Astrocyte of the hippocampus (primary cell): Measurements from ENCODE around the gene FBXL12.
"Not testable (repeated sequence)": the region's sequence is repeated elsewhere in the genome, so short reads cannot be mapped to it uniquely, and the experiment has no call there.

Source experiments
- DNase-seq: peaks from one replicate; pipeline ENCODE4 v3.0.0; 2011; ENCODE audit warnings: low read depth, low spot score

The FBXL12 gene, protein sequence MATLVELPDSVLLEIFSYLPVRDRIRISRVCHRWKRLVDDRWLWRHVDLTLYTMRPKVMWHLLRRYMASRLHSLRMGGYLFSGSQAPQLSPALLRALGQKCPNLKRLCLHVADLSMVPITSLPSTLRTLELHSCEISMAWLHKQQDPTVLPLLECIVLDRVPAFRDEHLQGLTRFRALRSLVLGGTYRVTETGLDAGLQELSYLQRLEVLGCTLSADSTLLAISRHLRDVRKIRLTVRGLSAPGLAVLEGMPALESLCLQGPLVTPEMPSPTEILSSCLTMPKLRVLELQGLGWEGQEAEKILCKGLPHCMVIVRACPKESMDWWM

GRCh38 chr19:9818734-9819595, at the start of gene FBXL12:
Gene FBXL12, minus strand, starts transcription at chr19:9819079. Its CDS starts 266 bp downstream, at chr19:9818813.
- DNase-seq: peak; percentile 100

GRCh38 chr19:9865732-9866501, 47.0 kb upstream of the FBXL12 start:
- DNase-seq: no peak

DNA sequence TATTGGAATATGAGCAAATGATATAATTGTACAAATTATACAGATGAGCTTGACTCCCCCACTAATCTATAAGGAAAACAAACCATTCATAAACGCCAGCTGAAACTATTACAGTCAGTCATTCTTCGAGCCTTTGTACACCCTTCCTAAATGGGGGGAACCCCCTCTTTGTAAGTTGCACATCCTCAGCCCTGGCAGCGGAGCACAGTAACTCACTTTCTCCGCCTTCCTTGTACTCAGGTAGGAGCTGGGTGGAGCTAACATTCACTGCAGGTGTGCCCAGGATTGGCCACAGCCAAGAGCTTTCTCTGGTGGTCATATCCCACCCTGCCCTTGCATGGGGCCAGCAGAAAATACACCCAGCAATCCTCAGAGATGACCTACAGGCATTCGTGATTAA, 44.9 kb upstream of the FBXL12 start:
- DNase-seq: no peak

DNA sequence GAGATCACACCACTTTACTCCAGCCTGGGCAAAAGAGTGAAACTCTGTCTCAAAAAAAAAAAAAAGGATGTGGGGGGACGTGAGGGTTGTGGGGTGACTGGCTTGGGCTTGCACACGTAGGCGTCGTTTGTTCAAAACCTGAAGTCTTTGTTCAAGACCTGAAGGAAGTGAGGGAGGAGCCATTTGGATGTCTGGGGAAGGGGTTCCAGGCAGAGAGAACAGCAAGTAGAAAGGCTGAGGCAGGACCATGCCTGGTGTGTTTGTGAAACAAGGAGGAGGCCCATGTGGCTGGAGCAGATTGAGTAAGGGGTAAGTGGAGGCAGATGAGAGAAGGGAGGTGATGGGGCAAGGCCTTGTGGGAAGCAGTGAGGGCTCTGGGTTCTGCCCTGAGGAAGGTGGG, 44.1 kb upstream of the FBXL12 start:
- DNase-seq: no peak

DNA sequence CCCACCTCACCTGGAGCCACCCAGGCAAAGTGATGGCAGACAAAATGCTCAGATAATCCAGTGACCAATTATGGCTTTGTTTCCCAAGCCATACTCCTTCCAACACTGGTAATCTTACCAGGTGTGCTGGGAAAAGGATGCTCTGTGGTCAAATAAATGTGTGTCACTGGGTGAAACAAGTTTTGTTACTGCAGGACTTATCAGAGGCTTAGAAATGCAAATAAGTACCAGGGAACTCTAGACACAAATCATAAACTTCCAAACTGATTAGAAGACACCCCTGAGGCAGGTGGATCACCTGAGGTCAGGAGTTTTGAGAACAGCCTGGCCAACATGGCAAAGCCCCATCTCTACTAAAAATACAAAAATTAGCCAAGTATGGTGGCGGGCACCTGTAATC, 42.6 kb upstream of the FBXL12 start:
- no peak for DNase-seq

DNA sequence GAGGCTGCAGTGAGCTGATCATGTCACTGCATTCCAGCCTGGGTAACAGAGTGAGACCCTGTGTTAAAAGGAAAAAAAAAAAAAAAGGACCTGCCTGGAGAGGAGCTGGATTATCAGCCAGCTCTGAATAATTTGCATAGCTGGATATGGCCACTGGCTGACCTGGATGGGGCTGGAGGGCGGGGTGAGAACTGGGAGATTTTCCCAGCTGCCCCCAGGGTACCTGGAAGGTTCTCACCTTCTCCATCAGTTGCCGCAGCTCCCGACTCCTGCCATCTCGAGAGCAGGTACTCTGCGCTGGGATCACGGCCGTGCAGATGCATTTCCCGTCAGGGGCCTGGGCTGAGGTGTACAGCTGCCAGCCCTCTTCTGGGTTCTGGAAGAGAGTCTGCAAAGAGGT, 41.5 kb upstream of the FBXL12 start:
- DNase-seq: no peak

DNA sequence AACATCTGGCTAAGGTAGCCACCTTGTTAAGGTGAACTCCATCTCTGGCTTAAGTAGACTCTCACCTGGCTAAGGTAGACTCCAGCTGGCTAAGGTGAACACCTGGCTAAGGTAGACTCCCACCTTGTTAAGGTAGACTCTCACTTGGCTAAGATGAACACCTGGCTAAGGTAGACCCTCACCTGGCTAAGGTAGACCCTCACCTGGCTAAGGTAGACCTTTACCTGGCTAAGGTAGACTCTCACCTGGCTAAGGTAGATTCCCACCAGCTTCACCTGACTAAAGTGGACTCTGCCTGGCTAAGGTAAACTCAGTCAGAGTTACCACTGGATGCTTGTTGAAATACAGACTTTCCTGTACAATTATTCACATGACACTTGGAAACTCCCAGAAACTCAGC, 39.9 kb upstream of the FBXL12 start:
- DNase-seq: no peak

DNA sequence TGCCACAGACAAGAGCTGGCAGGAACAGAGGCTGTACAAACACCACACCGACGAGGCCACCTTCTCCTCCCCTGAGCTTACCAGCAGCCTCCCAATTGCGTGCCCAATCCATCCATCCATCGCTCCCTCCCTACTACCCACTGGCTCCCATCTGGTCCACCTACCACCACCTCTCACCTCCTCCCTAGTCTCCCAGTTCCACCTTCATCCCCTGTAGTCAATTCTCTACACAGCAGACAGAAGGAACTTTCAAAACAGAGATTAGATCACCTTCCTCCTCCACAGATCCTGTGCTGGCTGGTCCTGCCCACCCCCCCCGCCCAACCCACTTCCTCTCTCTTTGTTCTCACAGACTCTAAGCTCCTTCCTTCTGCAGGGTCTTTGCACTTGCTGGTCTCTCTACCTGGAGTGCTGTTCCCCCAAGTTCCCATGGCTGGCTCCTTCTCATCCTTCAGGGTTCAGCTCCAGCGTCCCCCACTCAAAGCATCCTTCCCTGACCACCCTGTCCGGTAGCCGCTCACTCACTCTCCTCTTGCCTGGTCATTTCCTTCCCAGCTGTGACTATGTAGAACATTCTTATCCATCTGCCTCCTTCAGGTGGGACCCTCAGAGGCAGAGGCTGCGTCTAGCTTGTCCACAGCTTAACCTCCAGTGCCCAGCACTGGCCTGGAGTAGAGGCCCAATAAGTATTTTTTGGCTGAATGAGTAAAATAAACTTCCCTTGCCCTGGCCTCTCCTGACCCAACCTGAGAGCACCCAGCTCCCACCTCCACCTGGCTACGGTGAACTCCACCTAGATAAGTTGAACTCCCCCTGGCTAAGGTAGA, 39.3 kb upstream of the FBXL12 start:
- DNase-seq: no peak

DNA sequence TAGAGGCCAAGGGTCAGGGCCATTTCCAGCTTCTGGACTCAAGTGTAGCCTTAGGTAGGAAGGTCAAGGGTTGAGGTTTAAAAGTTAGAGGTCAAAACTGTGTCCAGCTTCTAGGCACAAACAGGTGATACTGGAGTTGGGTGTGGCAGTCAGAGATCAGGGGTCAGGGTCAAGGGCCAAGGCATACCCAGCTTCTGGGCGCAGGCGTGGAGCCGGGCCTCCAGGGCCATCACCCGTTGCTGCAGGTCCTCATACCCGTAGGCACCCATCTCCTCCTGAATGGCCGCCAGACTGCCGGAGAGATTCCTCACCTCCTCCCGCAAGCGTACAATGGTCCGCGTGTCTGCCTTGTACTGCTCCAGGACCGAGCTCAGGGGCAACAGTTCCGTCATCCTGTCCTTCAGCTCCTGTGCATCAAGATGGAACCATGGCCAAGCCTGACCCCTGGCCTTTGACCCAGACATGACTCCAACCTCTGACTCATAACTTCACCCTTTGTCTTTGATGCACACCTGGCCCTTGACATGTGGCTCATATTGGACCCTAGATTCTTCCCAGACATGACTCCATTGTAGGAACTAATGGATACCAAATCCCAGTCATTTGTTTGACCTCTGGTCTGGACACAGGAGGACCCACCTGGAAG, 38.3 kb upstream of the FBXL12 start:
- DNase-seq: no peak

DNA sequence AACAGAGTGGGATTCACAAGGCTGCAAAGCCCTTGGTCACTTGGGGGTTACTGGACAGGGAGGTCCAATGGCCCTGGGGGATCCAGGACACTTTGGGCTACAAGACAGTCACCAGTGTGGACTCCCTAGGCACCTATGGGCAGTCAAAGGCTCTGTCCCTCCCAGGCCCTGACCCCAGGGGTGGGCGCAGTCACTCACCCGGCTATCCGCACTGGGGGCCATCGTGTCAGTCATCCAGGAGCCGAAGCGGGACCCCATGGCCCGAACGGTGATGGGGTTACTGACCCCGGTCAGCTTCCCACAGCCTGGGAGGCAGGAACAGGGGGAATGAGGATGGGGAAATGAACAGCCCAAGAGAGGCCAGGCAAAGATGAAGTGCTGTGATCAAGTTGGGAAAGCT, 37.7 kb upstream of the FBXL12 start:
- no peak for DNase-seq

GRCh38 chr19:9854282-9854846, 35.5 kb upstream of the FBXL12 start:
- DNase-seq: no peak

DNA sequence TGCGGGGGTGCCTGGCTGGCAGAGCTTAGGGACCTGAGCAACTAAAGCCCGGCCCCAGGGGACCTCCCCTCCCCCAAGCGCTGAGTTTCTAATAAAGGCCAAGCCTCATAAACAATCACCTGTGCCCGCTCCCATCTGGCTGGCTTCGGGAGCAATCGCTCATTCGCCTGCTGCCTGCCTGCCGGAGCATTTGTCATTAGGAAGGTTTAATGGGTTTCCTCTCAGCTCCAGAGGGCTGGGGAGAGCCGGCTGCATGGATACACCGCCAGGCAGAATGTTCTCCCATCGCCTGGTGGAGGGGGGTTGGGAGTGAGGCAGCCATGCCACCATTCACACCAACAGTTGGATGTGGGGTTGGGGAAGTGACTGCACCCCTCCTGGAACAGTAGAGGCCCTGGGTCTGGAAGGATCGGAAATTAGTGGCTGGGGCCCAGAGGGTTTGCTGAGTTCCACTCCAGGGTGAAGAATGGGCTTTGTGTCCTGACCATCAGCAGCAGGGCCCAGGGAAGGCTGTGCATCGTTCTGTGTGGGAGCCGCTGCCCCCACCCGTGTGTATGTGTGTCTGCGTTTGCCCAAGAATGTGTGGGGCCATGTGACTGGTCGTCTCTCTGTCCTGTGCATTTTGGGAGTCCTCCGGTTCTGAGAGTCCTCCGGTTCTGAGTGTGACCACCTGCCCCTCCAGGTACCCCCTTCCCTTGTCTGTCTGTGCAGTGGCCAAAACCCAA, 31.5 kb upstream of the FBXL12 start:
- DNase-seq: no peak

DNA sequence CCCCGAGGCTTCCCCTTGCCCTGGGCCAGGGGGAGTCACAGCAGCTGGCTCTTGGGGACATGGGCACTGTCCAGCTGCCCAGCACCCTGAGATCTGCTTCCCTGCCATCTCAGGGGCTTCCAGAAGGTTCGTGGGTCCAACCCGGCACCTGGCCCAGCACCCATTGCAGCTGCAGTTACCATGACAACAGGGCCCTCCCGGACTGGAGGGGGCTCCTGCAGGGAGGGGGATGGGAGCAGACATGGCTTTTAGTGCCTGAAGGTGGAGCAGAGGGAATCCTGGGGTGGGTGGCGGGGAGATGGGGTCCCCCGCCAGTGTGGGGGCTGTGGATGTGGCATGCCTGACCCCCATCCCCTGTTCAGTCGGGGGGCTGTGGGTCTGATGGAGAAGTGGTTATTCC, 30.9 kb upstream of the FBXL12 start:
- no peak for DNase-seq

DNA sequence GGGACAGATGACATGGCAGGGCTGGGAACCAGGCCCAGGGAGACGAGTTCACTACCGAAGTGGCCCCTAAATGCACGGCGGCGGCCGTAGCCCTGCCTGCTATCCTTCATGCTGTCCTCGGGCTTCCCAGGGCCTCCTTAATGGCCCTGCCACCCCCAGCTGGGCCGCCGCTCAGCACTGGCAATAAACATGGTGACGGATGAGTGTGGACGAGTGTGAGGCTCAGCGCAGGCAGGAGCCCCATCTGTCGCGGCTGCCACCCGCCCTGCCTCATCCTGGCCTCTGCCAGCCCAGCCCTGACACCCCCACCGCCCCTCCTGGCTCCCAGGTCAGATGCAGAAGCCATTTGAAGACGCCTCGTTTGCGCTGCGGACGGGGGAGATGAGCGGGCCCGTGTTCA, 29.9 kb upstream of the FBXL12 start:
- DNase-seq: no peak

DNA sequence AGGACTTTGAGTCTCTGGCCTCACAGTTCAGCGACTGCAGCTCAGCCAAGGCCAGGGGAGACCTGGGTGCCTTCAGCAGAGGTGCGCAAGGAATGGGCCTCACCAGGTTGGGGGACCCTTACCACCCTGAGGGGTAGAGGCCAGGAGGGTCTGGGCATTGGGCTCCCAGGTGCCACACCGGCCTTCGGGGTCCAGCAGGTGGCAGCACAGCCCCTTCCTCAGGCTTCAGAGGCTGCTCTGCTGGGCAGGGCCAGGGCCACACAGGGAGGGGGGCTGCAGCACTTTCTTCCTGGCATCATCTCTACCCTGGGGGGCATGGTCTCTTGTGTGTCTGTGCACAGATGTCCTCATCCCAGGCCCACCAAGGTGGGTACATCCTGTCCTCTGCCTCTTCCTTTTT, 29.2 kb upstream of the FBXL12 start:
- peak; percentile 31 for DNase-seq

GRCh38 chr19:9847087-9847671, 28.3 kb upstream of the FBXL12 start:
- peak; percentile 93 for DNase-seq

GRCh38 chr19:9843626-9844273, 24.9 kb upstream of the FBXL12 start:
- DNase-seq: not testable (repeated sequence)

DNA sequence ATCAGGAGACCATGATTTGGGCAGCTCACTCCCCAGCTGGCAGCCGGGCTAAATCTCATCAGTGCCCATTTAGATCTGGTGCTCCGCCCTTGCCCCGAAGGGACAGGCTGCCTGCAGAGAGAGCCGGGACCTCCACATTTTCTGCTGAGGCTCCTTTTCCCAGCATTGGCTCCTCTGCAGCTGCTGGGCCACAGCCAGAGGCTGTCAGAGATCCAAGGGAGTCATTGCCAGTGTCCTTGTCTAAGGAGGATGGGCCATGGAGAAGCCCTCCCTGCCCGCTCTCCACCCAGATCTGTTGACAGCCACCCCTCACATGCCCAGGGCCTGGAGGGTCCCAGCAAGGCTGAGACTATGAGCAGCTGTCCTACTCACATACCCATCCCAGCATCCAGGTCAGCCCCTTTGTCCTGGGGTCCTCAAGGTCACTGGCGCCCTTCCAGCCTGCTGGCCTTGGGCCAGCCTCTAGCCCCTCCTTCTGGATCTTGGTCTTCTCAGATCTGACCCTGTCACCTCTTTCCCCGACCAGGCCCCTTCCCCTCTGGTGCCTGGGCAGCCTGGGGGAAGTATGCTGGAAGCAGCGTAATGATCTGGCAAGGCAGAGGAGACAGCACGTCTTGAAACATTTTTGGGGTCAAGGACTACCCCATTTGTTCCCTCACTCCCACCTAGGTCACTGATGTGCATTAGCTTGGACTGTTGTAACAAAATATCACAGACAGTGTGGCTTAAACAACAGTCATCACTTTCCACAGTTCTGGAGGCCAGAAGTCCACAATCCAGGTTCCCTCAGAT, 24.2 kb upstream of the FBXL12 start:
- DNase-seq: no peak
